Activated T-helper 9 cell treated with anti-CD3 and anti-CD28 coated beads, Interleukin-2, amount 50 U/mL, for 16 hours (primary cell): ENCODE results near the gene KSR1.
A peak's percentile ranks its signal among the peaks of the same experiment; 100 is the strongest.

Experiments used
- DNase-seq: peaks from one replicate; pipeline ENCODE4 v3.0.0-alpha.2; 2020; ENCODE audit warnings: low read depth

KSR1 gene

DNA sequence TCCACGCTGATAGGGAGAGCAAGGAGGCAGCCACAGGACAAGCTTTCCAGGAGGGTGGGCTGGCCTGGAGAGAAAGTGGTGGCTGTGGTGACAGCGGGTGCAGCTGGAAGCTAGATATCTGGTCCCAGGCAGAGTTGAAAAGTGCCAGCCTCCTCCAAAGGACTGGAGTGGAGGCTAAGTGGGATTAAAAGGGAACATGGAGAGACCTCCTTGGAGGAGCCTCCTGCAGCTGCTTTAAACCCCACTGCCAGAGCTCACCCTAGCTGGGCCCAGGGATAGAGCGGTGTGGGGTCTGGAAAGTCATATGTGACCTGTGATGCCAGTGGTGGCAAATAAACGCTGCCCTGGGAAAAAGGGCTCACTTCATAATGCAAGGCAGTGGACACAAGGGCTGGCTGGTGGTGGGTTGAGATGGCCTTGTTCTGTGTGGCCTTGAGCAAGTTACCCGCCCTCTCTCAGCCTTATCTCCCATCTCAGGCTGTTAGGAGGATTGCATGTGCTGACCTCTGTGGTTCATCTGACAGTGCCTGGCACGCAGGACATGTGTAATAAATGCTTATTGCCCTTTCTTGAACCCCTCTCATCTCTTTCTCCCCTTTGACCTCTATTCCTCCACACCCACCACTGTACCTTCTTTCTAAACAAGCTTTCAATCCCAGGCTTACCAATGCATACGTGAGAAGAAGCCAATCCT lies 113.8 kb downstream of the KSR1 start:
- DNase-seq = no peak

DNA sequence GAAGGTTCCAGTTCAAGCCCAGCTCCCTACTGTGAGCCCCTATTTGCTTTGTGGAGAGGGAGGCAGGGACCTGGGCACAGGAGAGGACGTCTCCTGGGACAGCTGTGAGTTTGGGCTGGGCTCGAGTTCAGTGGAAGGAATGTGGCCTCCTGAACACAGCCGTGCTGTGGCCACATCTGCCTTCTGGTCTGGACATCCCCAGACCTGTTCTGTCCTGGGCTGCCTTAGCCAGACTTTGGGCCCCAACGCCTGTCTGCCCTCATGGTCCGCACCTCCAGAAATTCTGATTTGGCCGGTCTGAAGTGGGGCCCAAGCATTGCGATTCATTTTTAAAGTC lies 114.3 kb downstream of the KSR1 start:
- DNase-seq = no peak

DNA sequence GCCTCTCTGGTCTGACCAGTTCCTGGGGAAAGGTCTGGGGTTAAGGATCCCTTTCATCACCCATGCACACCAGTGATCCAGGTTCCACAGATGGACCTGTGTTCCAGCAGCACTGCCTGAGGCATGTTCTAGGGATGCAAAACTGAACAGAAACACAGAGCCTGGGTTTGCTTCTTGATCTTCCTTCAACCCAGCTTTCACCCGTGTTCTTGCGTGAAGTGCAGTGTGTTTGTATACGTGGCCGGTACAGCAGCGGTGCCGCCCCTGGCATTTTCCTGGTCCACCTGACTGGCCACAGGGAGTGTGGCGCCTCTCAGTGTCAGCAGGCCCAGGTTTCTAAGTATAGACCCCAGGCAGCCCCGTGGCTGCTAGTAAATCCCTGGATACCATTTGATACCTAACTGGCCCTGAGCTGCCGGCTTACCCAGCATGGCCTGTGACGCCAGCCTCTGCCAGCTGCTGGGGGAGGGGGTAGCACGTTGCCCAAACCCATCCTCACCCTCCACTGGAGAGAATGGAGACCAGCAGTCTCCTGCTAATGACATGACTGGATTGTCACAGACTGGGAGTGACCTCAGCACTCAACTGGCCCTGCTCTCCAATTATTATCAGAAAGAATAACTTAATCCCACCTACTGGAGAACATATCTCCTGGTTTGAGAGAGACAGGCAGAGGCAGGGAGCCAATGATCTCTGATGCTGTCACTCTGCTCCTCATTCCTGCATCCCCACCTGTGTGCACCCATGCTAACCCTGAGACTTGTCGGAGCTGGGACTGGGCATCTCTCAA lies 115.5 kb downstream of the KSR1 start:
- DNase-seq = no peak

DNA sequence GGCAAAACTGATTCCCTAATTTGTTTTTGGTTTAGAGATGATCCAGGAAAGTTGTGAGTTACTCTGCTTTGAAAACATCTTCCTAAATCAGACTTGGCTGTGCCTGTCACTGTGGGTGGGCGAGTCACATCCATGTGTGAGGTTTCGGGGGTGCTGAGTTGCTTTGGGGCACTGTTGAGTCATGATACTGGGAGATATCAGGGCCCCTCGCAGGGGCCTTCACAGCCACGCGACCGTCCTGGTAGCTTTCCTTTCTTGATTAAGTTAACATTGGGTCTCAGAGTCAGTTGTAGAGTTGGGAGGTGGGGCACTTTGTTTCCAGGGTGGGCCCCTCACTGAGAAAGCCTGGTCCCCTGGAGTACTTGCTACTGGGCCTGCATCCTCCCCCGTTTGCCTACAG lies 116.4 kb downstream of the KSR1 start:
- DNase-seq = peak; percentile 20

DNA sequence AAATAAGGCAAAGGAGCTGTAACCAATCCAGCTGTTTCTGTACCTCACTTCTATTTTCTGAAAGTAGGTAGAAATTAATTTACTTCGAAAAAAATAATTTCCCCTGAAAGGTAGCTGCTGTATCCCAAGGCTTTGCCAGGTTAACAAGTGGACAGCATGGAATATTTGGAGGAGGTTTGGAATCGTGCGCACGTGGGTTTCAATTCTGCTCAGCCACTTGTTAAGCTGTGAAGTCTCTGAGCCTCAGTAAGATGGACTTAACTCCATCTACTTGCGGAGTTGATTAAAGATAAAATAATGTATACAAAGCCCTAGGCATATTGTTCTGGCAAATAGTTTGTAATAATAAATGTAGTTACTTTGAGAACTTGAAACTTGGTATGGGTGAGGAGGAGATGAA lies 117.3 kb downstream of the KSR1 start:
- no peak for DNase-seq

DNA sequence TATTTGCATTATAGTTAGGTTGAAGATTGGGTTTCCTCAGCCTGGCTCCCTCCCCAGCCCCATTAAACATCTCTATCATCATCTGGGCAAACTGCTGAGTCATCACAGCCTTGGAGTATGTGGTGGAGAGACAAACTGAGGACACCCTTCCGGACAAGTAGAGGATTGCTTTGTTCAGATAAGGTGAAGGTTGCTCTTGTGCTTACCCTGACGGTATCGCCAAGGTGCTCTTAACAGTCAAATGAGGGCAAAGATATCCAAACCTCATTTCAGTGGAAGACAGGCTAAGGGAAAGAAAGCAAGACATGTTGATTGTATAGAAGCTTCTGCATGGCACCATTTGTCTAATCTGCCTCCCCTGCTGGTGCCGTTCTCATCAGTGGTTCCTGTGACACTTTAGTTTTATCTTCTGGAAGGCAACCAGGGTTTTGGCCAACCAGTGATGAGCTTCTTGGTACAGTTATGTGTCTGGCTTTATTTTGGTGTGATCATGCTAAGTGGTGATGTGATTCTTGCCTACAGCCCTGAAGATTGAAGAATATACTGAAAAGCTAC lies 117.8 kb downstream of the KSR1 start:
- DNase-seq = no peak

DNA sequence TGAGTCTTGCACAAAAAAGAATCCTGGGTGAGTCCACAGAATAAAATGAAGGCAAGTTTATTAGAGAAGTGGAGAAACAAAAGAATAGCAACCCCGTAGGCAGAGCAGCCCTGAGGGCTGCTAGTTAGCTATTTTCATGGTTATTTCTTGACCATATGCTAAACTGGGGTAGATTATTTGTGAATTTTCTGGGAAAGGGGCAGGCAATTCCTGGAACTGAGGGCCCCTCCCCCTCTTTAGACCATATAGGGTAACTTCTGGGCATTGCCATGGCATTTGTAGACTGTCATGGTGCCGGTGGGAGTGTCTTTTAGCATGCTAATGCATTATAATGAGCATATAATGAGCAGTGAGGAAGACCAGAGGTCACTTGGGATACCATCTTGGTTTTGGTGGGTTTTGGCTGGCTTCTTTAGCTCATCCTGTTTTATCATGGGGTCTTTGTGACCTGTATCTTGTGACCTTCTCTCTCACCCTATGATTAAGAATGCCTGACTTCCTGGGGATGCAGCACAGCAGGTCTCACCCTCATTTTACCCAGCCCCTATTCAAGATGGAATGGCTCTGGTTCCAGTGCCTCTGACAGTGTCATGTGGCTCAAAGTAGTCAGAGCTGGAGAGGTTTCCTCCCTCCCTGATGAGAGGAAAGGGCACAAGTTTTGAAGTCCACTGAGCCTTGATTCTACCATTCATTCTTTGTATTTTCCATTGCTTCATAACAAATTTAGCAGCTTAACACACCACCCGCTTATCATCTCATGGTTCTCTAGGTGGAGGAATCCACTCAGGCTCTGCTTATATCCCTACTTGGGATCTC lies 119.1 kb downstream of the KSR1 start:
- DNase-seq = no peak

DNA sequence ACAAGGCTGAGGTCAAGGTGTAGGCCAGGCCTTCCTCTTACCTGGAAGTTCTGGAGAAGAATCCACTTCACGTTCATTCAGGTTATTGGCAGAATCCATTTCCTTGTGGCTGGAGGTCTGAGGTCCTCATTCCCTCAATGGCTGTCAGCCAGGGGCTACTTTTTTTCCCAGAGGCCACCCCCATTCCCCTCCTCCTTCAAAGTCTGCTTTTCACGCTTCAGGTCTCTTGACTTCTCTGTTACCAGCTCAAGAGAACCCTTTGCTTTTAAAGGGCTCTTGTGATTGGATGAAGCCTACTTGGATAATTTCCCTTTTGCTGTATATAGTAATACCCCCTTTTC lies 119.6 kb downstream of the KSR1 start:
- no peak for DNase-seq

DNA sequence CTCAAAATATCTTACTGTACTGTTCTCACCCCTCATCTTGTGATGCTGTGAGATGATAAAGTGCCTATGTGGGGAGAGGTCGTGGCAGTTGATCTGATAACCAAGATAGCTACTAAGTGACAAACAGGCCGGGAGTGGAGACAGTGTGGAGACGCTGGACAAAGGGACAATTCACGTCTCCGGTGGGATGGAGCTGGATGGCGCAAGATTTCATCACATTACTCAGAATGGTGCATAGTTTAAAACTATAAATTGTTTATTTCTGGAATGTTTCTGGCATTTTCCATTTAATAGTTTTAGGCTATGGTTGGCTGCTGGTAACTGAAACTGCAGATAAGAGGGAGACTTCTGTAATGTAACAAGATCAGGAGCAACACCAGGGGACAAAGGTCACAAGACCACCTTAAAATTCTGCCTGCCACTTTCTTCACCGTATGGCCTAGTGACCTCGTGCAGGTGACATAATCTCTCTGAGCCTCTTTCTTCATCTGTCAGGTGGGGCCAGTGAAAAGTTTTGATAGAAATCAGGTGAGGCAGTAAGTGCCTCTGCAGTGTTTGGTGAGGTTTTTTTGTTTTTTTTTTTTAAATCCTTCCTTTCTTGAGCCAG lies 120.3 kb downstream of the KSR1 start:
- DNase-seq = no peak

DNA sequence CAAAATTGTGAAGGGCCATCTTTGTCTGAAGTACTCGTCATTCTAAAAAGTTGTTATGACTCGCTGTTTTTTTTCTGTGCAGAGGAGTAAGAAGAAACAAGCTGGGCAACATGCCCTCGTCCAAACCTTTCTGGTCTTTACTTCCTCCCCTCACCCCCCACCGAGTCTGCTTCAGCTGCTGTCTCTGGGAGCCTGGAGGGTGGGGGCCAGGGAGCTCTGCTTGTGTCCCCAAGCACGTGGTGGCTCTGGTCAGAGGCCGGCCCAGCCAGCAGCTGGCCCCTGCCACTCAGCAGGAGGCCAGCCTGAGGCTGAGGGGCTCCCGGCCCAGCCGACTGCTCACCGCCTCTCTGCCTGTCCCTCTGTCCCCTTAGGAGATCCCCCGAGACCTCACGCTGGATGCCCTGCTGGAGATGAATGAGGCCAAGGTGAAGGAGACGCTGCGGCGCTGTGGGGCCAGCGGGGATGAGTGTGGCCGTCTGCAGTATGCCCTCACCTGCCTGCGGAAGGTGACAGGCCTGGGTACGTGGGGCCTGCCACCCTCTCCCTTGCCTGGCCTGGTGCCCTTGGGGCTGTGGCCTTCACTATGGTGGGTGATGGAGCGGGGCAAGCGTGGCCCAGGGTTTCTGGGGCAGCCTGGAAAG lies 121.0 kb downstream of the KSR1 start:
- no peak for DNase-seq

DNA sequence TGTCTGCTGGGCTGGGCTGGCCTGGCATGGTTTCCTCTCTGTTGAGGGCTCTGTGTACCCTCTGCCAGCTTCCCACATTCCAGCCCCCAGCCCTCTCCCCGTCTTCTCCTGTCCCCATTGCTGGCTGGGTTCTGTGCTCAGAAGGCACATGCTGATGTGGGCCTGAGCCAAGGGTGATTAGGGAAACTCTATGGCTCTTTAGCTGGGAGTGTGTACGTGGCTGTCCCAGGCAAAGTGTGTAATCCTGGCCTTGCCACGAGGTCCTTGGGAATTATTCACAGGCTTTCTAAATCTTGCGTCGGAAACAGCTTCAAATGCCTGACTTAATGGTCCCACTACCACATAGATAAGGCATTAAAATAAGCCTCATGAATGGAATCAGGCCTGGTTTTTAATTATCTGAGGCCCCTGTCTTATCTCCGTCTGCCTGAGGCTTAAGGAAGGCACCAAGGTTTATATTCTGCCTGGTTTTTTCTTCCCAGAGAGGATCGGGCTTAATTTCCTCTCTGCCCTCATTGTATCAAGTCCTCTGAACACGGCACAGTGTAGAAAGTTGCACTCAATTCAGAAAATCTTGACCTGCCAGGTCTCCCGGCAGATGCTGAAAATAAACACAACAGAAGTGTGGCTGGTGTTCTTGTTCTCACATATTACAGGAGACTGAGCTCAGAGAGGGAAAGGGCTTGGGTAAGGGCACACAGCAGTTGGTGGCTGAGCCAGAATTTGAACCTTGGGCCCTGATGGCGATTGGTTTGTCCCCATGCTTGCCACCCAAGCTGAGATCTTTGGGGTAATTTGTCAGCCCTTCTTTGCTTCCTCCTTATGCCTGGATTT lies 121.9 kb downstream of the KSR1 start:
- DNase-seq = no peak

DNA sequence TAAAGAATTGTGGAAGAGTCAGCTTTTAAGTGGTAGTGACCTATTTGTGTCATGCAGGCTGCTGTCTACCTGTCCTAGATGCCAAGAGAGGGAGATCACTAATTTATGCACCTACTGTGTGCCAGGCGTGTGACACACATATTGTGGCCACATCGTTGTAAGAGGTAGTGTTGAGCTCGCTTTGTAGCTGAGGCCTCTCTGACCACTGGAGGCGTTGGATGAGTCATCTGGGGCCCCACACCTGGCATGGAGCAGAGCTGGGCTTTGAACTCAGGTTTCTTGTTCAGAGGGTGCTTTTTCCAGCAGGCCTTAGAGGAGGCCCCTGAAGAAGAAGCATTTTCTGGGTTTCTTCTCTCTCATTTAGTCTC lies 122.5 kb downstream of the KSR1 start:
- no peak for DNase-seq

DNA sequence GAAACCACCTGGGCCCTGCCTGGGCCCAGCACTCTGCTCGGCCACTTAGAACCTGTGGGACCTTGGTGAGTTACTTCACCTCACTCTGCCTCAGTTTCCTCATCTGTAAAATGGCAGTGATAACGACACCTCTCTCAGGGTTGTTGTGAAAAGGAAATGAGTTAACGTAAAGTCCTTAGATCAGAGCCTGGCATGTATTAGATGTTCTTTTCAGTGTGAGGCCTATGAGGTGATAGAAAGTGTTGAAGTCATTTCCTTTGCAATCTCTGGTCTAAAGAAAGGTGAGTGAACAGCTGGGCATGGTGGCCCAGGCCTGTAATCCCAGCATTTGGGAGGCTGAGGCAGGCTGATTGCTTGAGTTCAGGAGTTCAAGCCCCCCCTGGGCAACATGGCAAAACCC lies 123.1 kb downstream of the KSR1 start:
- DNase-seq = no peak

DNA sequence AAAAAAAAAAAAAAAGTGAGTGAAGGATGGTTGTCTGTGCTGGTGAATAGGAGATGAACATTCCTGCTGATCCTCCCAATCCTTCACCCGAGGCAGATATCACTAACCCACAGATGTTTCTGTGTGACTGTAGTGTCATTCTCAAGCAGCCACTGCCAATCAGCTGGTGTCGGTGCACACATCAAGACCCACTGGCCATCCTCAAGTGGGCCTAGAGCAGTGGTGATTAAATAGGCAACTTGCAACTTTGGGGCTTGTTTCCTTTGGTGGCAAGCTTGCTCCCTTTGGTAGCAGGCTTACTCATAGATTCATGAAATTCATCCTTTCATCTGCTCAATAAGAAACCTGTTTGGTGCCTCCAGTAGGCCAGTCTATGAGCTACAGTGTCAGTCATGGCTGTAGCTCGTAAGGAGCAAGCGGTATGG lies 123.7 kb downstream of the KSR1 start:
- no peak for DNase-seq

DNA sequence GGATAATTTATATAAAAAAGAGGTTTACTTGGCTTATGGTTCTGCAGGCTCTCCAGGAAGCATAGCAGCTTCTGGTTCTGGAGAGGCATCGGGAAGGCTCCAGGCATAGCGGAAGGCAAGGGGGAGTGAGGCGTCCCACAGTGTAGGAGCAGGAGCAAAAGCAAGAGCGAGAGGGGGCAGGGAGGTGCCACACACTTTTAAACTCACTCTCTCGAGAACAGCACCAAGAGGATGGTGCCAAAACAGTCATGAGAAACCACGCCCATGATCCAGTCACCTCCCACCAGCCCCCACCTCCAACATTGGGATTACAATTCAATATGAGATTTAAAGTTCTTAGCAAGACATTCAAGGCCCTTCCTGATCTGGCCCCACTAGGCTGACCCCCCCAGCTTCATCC lies 124.8 kb downstream of the KSR1 start:
- DNase-seq = no peak

DNA sequence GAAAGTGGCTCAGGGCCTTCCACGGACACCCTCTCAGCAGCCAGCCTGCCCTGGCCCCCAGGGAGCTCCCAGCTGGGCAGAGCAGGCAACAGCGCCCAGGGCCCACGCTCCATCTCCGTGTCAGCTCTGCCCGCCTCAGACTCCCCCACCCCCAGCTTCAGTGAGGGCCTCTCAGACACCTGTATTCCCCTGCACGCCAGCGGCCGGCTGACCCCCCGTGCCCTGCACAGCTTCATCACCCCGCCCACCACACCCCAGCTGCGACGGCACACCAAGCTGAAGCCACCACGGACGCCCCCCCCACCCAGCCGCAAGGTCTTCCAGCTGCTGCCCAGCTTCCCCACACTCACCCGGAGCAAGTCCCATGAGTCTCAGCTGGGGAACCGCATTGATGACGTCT lies 126.4 kb downstream of the KSR1 start:
- no peak for DNase-seq

DNA sequence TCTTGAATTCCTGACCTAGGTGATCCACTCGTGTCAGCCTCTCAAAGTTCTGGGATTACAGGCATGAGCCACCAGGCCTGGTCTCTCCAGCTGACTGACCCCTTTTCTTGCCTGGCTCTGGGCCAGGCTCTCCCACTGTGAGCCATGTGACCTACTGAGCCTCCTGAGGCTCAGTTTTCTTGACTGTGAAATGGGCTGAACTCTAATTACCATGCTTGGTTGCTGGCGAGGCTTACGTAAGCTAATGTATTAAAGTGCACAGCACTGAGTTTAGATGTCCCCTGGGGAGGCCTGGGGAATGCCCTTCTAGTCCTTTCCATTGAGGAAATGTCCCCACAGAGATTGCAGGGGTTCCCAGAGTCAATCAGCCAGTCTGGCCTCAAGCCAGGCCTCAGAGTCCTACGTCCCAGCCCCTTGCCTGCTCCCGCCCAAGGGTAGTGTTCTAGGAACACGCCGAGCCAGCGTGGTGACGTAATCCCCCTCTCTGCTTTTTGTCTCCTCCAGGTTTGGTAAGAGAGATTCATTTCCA lies 129.0 kb downstream of the KSR1 start:
- no peak for DNase-seq

DNA sequence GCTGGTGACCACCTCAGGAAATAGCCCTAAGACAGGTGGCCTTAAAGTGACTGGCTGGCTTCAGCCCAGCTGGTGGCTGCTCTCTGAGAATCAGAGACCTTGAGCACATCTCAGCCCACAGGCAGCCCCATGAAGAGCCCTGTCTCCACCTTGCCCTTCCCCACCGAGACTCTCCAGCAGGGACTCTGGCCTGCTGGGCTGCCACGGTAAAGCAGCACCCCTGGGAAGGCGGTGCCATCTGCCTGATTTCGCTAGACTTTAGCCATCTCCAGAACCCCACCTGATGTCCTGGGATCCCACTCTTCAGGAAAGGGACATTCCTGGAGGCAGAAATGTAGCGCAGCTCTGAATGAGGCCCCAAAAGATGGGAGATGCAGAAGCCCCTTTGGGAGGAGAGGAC lies 129.5 kb downstream of the KSR1 start:
- no peak for DNase-seq

DNA sequence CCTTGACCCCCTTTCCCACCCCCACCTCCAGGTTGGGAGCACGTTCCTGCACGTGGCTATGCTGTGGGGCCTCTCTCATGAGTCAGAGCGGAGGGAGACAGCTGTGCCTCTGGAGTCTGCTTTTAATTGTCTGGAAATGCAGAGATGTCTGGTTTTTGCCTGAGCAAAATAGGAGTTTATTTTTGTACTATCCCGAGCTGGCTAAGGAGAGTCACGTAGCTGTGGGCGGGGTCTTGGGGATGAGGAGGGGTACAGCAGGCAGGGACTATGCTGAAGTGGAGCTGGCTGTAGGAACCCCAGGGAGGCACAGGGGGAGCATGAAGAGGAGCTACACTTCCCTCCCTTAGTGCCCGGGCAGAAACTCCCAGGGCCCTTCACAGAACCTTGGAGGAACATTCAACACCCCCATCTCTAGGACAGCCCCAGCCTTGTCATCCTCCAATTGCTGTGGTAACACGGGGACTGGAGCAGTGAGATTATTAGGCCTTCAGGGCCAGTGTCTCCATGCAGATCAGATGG lies 130.0 kb downstream of the KSR1 start:
- DNase-seq = no peak

DNA sequence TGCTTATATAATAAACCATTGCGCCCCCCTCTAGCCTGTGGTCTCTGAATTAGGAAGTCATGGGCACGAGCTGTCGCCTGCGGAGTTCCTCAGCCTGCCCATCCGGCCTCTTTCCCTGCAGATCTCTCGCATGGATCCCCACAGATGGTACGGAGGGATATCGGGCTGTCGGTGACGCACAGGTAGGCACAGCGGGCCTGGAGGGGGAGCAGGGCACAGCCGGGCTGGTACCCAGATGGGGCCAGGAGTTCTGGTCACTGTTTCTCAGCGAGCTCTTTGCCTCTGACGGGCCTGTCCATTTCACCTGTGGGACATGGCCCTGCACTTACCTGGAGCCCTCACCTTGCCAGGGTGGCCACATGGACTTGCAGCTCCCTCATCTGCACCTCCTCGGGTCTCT lies 132.1 kb downstream of the KSR1 start:
- DNase-seq = no peak

DNA sequence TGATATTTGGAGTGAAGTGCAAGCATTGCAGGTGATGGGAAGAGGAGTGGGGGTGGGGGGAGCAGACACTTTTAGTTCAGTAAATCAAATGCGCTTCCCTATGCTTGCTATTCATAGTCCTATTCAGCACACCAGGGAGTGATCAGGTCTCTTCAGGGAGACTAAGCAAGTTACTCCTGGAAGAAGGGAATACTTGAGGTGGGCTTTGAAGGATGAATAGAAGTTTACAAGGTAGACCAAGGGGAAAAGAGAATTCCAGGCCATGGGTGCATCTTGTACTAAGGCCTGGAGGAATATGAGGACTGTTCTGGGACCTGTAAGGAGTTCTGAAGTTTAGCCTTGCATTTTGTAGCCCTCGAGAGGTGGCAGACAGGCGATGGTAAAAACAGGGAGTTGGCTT lies 134.6 kb downstream of the KSR1 start:
- DNase-seq = no peak
